ENCODE data around the gene SMIM21. TPM values are rescaled to one million over a fixed set of nuclear protein-coding genes. Genes with fewer than 3 reads are reported as not detected.

The SMIM21 gene
- total and polyA plus RNA-seq, 2 of the 8 experiments (the other 6 are each of a cell fraction or from before 2014, with no cell fraction given), result not detected

DNA sequence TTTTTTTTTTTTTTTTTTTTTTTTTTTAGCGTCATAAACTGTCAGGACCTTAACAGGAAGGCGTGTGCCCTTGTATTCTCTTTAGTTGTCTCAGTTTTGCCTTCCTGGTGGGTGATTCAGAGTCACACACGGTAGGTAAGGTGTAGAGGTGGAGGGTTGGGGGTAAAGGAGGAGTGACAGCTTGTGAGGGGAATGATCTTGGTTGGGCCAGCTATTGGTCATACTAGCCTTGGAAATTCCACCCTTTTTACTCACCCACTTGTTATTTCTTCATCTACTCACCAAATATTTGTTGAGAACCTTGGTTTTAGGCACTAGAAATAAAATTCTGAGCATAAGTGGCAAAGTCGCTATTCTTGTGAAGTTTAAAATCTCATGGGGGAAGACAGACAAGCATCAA, 22.2 kb downstream of the SMIM21 start:
- no peaks in the 10 kb centered on the region; the same call in 1 of the 2 replicates for H3K23me2 ChIP-seq (ENCODE audit: low read depth, low read length)
- H3K9ac ChIP-seq (replicated peaks in 1 of 4; ENCODE audit: extremely low read depth in 1 of 4, low read depth in 3 of 4, low read length in 3 of 4), result no peak overlapping the region
- H2BK20ac ChIP-seq (ENCODE audit: low read length), result no peak overlapping the region
- H2BK15ac ChIP-seq (ENCODE audit: low read length), result no peak overlapping the region
- H2AFZ ChIP-seq (ENCODE audit: low read length), result no peak overlapping the region
- no peak overlapping the region for H3K4me3 ChIP-seq (ENCODE audit: extremely low read depth in 1 of 4, insufficient read depth in 2 of 4, low read depth in 3 of 4, low read length in 4 of 4)
- no peak overlapping the region for H3K23ac ChIP-seq (ENCODE audit: insufficient read length)
- H3K56ac ChIP-seq (replicated peaks; ENCODE audit: insufficient read length, low read depth, low read length), result no peak overlapping the region
- no peak overlapping the region for H3K4me2 ChIP-seq (ENCODE audit: insufficient read depth in 1 of 2, low read depth in 2 of 2, low read length in 2 of 2)
- ChIA-PET CTCF (ENCODE audit: partially characterized antibody) (interaction anchor here (0.6 to 1.0 kb wide), 2 partner anchors 806 to 945 kb away, joined by 3 read pairs; no protein-coding TSS in a partner anchor), POLR2A (ENCODE audit: partially characterized antibody) (no interaction called here)
- H3K4me1 ChIP-seq (replicated peaks in 1 of 4; ENCODE audit: control insufficient read depth in 3 of 4, insufficient read depth in 4 of 4, low read length in 3 of 4), result peaks cover 0 to 13% (median 7%) of the 10 kb centered on the region in 4 experiments; a peak in 6 of 7 replicates
- no peak overlapping the region for H3K4ac ChIP-seq (replicated peaks; ENCODE audit: insufficient read length, low read depth, low read length)
- H4K20me1 ChIP-seq (replicated peaks in 1 of 2; ENCODE audit: control insufficient read depth in 1 of 2, insufficient read depth in 2 of 2, low read length in 2 of 2), result no peaks in the 10 kb centered on the region
- no peak overlapping the region for H3K27ac ChIP-seq (ENCODE audit: low read depth, low read length)
- H2BK5ac ChIP-seq (ENCODE audit: low read depth, low read length), result no peak overlapping the region
- H4K8ac ChIP-seq (ENCODE audit: extremely low read depth, insufficient read depth, low read length), result no peak overlapping the region
- no peak overlapping the region for H3K14ac ChIP-seq (ENCODE audit: insufficient read length)
- no peaks in the 10 kb centered on the region; a peak in 3 of 7 replicates for H3K27me3 ChIP-seq (replicated peaks in 1 of 4; ENCODE audit: control insufficient read depth in 3 of 4, extremely low read depth in 1 of 4, insufficient read depth in 3 of 4, low read length in 3 of 4)
- H2BK12ac ChIP-seq (ENCODE audit: low read depth, low read length), result no peak overlapping the region
- no peaks in the 10 kb centered on the region for H3K79me1 ChIP-seq (ENCODE audit: low read depth, low read length)
- no peaks in the 10 kb centered on the region for H3K79me2 ChIP-seq (ENCODE audit: control insufficient read depth in 1 of 2, insufficient read depth in 2 of 2, low read length in 2 of 2)
- no peaks in the 10 kb centered on the region for H3K9me3 ChIP-seq (ENCODE audit: insufficient read depth in 2 of 2, low read depth in 1 of 2, low read length in 1 of 2)
- FAIRE-seq (no peak), DNase-seq (ENCODE audit: low read depth in 1 of 2, low spot score in 2 of 2) (no peak)
- H3K18ac ChIP-seq (ENCODE audit: extremely low read depth, low read length), result no peak overlapping the region
- no peak overlapping the region for H4K5ac ChIP-seq (ENCODE audit: insufficient read length, low read depth, low read length)
- 86% methylated on average over 2 of the region's 4 CpGs; no CpG with 5 or more reads in 1 of the 2 experiments for WGBS, 2 experiments (ENCODE audit: extremely low coverage in 1 of 2, insufficient coverage in 1 of 2, insufficient read length in 1 of 2, insufficient replicate concordance in 2 of 2, low coverage in 1 of 2, low lambda C conversion rate in 2 of 2, missing lambda C conversion rate in 1 of 2)
- H2BK120ac ChIP-seq (replicated peaks; ENCODE audit: low read depth, low read length), result no peak overlapping the region
- no peak overlapping the region for H2AK5ac ChIP-seq (ENCODE audit: low read depth, low read length)
- no peaks in the 10 kb centered on the region for H3K36me3 ChIP-seq (ENCODE audit: control insufficient read depth in 2 of 4, insufficient read depth in 4 of 4, low read length in 3 of 4)
- no peak overlapping the region for H4K91ac ChIP-seq (replicated peaks; ENCODE audit: insufficient read length, low read length)
- TF ChIP-seq POLR2A (IDR thresholded peaks at IDR 0.05; ENCODE audit: control extremely low read depth in 1 of 2, low read depth in 2 of 2, low read length in 2 of 2) (no peak), KDM5A (IDR thresholded peaks at IDR 0.05; ENCODE audit: low read length) (no peak), YY1 (IDR thresholded peaks at IDR 0.05; ENCODE audit: low read depth, low read length) (no peak), TEAD4 (IDR thresholded peaks at IDR 0.05; ENCODE audit: low read depth, low read length) (no peak), RAD21 (IDR thresholded peaks at IDR 0.05 in 1 of 2, conservative IDR thresholded peaks at IDR 0.05 in 1 of 2; ENCODE audit: low read depth in 2 of 2, low read length in 2 of 2) (no peak), RFX5 (IDR thresholded peaks at IDR 0.05; ENCODE audit: borderline replicate concordance, low read depth, low read length) (no peak), CHD2 (IDR thresholded peaks at IDR 0.05; ENCODE audit: low read length) (no peak), BACH1 (IDR thresholded peaks at IDR 0.05; ENCODE audit: low read length) (no peak), SUZ12 (IDR thresholded peaks at IDR 0.05; ENCODE audit: low read length) (no peak), EP300 (IDR thresholded peaks at IDR 0.05; ENCODE audit: borderline replicate concordance in 1 of 2, low read depth in 2 of 2, low read length in 2 of 2) (no peak), GTF2F1 (IDR thresholded peaks at IDR 0.05; ENCODE audit: borderline replicate concordance, low read depth, low read length) (no peak), SRF (IDR thresholded peaks at IDR 0.05; ENCODE audit: low read depth, low read length) (no peak), KDM4A (IDR thresholded peaks at IDR 0.05; ENCODE audit: low read depth, low read length, severe bottlenecking) (no peak), EZH2 (IDR thresholded peaks at IDR 0.05; ENCODE audit: low read depth, low read length, severe bottlenecking) (no peak), CREB1 (IDR thresholded peaks at IDR 0.05) (no peak)
